Activated CD4-positive, alpha-beta T cell treated with anti-CD3 and anti-CD28 coated beads, Interleukin-2, amount 50 U/mL, for 4 hours (primary cell): ENCODE results near the gene THRAP3.

Source experiments
- DNase-seq, 2 experiments: peaks; one replicate each; pipeline ENCODE4 v3.0.0-alpha.2; 2020

Gene THRAP3

DNA sequence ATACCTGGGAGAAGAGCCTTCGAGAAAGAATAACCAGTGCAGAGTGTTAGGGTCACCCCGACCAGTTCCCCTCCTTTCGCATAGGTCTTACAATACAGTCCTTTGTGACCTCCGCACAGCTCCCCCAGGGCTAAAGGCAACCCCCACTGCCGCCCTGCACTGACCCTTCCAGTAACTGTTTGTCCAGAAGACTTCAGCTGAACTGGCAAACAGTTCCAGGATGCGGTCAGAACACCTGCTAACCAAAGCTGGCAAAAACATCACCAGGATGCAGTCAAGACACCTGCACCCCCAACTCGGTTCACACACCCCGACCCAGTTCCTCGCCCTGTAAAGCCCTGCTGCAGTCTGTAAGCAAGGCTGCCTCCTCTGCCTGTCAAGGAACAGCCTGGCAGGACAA is 105.6 kb downstream of the THRAP3 start:
- no peak for DNase-seq

DNA sequence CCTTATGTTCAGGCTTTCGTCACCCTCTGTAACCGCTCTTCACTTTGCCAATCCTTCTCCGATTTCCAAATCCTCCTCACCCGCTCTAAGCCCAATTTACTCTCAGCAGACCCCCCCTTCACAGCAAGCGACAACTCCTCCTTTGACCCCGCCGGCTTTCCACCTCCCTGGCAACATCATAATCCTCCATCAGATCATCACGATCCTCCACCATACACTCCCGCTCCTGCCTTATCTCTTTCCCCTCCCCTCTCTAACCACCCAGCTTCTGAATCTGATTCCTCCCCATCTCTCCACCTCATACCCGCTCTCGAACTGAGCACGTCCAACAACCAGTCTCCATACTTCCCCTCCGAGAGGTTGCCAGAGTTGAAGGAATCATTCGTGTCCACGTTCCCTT is 106.7 kb downstream of the THRAP3 start:
- no peak for DNase-seq

DNA sequence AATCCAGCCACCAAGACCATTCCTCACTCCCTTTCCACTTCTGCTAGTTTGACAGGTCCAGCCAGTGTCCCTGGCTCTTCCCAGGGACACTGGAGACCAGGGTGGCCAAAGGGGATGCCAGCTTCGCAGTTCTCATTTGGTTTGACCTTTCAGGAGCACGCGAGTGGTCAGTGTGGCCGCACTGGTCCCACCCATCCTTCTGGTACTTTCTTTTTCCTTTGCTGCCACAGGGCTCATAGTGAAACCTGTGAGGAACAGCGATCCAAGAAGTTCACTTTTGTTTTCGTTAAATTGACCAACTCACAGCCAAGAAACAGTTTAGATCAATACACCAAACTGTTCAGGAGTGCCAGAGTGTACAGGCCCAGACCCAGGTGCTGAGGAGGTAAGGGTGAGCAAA is 113.6 kb downstream of the THRAP3 start:
- DNase-seq, result no peak

DNA sequence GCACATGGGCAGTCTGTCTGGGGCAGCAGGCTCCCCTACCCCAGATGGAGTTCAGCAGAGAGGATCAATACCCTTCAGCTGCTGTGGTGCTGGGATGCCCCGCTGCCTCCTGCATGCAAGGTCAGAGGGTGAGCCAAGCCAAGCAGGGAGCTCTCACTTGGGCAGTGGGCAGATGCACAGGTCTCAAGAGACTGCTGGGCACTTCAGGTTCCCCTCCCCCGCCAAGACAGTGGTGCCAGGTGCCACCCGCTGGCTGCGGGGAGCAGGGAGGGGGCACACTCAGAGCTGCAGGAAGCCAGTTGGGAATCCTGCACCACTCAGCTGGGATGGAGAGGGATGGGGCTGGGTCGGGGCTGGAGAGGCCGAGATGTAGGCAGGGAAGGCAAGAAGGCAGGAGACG is 115.0 kb downstream of the THRAP3 start:
- no peak for DNase-seq

DNA sequence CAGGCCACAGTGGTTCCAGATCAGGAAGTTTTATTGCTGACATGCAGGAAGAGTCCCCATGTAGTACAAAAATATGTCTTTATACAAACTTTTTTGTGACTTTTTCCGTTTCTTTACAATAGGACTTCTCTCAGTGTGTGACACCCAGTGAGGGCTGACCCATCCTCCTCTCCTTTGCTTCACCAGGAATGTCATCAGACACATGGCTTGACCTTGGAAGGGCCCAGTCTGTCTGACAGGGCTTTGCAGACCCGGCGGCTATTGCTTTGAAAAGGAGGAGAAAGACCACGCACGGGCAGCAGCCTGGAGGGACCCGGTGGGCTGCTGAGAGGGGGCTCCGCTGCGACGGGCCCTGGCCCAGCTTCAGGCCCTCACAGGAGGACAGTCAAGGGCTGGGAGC is 115.4 kb downstream of the THRAP3 start:
- DNase-seq, result no peak

DNA sequence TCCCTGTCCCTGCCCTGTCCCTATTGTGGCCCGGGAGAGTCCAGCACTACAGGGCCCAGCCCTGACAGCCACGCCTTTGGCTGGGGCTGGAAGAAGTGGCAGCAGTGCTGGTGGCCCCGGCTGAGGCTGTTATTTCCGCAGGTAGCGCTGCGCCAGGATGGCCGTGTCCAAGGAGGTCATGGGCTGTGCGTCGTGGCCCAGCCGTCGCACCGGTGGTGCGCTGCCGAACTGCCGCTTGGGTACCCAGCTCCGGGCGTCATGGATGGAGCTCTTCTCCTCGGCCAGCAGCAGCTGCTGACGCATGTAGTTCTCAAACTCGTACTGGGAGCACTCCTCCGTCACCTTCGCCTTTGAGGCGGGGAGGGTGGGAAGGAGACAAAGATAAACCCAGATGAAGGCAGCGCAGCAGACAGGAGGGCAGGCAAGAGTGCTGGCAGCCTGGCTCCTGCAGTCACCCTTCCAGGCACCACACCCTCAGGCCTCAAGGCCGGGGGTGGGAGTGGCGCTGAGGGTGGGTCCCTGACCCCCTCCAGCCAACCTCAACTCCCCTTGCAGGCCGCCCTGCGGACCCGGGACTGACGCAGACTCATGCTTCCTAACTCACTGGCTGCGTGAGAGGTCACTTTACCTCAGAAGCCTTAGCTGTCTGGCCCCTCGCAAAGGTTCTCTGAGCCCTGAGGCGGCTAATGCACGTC is 117.5 kb downstream of the THRAP3 start:
- DNase-seq, result no peak

DNA sequence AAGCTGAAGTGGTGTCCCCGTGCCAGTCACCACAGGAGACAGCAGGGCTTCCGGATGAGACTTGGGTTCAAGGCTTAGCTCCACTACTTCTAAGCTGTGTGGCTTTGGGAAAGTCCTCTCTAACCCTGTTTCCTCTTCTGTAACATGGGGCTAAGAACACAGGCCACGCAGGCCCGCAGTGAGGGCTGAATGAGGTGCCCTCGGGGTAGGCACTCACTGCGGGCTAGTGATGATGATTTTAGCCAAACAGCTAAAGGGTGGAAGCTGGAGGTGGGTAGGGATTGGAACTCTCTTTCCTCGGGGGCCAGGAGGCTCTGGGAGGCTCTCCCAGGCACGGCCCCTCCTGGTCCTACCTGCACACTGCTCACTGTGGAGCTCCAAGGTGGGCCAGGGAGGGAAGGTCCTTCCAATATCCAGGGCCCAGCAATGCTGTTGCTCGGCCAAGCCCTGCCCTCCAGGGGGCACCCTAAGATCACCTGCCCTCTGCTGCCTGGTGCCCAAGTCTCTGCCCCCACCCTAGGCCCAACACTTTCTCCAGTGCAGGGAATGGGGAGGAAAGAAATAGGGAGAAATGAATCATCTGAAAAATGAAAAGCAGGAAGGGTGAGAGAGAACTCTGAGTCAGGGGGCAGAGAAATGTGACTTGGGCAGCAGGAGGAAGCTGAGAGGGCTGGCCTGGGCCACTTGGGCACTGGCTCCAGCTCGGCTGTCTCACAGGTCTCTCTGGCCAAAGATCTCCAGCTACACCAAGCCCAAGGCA is 118.4 kb downstream of the THRAP3 start:
- peak; percentile 54 to 57 for DNase-seq

DNA sequence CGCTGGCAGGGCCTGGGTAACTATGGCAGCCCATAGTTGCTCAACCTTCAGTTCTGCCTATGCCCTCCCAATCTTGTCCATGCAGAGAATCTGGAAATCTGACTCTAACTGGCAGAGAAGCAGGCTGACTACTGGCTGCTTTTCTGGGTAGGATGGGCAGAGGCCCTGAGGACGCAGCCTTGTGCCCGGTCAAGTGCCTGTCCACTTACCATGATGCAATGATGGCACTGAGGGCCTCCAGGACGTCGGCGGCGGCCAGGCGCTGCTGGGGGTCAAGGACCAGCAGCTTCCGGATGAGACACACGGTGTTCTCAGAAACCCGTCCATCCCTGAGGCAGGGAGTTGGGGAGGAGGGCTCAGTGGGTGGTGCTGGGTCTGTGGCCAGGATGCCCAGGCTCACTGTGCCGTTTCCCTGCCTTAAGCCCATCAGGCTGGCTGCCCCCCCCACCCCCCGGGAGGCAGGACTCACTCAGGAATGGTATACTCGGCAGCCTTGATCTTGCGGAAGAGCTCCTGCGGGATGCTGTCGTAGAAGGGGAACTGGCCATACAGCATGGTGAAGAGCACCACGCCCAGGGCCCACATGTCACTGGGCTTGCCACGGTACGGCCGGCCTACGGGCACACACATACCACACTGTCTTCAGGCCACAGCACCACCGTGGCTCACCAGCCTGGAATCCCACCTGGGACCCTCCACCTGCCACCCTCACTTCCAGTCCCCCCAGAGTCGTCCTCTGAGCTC is 119.6 kb downstream of the THRAP3 start:
- DNase-seq, result no peak

DNA sequence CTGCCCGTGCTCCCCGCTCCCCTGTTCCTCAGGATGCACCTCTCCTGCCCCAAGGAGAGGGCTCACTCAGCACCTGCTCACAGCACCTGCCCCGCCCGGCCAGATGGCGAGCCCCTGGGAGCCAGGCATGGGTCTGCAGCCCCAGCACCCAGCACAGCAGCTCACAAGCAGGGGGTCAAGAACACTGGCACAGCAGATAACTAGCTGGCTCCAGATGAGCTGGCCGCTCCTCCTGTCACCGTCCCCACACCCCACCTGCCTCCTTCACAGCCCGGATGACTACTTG is 120.1 kb downstream of the THRAP3 start:
- DNase-seq, result no peak

DNA sequence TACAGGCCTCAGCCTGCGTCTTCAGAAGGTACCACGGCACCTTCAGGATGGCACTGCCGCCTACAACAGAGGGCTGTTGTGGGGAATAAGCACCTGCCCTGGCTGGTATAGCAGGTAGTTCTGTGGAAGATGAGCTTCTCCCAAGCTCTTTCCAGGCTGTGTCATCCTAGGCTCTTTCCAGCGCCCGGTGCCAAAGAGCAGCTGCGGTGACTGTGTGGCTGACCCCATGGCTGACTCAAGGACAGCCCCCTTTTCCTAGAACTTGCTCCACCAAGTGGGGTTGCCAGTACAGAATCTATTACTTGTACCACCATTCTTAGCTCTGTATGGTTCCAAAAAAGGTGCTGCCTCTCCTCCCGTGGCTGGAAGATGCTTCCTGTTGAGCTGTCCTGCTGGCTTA is 121.1 kb downstream of the THRAP3 start:
- no peak for DNase-seq

DNA sequence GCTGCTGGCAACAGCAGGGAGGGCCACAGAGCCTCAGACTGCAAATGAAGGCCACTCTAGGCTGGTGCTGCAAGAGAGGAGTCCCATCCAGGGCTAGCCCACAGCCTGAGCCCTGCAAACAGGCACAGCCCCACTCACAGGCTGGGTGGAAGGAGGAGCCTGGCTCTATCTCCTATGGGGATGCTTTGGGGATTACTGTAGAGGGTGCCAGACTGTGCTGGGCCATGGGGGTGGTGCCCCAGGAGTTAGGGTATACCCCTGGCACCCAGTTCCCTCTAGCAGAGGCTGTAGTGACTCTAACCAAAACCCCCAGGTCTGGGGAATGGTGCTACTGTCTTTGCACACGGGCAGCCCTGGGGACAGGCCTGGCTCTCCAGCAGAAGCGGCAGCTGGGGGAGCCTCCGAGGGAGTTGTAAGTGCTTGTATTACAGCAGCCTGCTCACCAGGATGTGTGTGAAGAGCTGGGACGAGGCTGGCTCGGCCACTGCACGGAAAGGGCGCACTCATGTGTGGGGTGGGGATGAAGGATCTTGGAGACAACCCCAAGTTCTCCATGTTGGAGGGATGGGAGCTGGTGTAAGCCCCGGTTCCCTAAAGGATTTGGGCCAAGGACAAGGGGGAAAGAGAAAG is 122.6 kb downstream of the THRAP3 start:
- DNase-seq, result no peak

DNA sequence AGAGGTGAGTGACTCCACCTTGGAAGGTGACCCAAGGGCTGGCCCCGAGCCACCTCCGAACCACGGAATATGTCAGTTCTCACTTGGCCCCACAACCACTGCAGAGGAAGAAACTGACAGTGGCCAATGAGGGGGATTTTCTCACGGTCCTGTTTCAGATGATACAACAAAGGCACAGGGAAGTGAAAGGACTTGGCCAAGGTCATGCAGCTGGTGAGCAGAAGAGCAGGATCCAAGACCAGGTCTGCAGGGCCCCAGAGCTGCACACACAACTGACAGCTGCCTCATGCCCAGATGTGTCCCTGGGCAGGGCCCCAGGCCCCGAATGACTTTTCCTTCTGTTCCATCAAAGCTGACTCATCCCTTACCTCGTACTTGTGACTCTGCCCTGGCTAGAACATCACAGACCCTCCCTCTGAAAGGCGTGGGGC is 125.0 kb downstream of the THRAP3 start:
- no peak for DNase-seq

DNA sequence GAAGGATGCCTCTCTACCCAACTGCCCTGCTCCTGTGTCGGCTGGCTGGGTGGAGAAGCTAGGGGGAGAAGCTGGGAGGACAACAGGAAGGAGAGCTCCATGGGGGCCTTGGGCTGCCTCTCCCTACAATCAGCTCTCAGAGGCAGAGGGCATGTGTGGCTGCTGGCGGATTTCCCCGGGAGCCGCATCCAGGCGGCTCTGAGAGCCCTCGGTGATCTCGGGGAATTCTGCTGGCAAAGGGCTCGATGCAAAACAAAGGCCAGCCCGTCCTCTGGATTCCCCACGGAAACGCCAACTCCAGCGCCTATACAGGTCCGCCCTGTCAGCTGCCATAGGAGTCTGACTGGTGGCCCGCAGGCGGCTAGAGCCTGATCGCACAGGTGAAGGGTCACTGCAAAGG is 125.6 kb downstream of the THRAP3 start:
- no peak for DNase-seq

DNA sequence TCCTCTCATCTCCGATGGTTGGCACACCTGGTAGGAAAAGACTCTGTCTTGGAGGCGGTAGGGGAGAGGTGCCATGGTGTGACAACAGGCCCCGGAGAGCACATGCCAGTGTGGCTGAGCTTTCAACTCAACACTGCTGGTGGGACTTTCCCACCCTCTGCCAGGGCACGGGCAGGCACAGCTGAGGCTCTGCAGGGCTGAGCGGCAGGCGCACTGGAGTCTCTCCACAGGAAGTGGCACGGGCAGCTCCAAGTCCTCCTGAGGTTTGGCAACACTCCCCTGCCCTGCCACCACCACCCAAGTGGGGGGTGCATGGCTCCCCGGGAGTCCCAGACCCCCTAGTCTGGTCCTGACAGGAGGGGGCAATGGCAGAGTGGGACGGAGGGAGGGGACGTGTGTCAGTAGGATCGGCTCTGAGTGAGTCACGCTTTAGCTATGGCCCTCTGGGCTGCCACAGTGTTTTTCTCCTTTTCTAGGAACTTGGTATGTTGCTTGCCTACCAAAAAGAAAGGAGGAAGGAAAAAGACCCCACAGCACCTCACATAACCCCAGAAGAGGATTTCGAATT is 126.5 kb downstream of the THRAP3 start:
- peak; percentile 44 to 46 for DNase-seq

DNA sequence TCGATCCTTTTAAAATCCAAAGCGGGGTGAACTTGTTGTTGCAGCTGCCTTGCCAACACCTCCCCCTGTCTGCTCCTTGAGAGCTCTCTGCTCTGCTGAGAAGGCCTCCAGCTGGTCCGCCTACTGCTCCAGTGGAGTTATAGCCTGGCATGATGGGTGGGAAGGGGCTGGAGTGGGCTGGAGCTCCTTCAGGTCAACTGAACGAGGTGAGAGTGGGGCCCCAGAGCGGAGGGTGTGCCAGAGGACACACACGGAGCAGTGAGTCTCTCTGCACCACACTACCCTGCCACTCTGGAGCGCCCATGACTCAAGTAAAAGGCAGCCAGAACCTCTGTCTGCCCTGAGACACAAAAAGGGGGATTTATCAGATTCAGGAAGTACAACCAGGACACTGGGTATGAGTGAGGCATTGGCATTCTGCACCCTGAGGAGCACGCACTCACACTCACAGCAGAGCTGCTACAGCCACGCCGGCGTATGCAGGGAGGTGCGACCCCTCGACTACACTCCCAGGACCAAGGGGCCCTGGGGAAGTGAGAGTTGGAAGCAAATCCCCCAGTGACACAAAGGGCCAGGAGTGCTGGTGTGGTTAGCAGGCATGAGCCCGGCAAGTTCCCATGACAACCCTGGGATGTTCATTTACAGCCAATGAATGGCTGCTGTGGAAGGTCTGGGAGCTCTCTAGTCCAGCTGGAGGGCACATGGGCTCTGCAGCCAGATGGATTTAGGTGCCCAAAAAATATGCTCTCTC is 127.2 kb downstream of the THRAP3 start:
- no peak for DNase-seq

DNA sequence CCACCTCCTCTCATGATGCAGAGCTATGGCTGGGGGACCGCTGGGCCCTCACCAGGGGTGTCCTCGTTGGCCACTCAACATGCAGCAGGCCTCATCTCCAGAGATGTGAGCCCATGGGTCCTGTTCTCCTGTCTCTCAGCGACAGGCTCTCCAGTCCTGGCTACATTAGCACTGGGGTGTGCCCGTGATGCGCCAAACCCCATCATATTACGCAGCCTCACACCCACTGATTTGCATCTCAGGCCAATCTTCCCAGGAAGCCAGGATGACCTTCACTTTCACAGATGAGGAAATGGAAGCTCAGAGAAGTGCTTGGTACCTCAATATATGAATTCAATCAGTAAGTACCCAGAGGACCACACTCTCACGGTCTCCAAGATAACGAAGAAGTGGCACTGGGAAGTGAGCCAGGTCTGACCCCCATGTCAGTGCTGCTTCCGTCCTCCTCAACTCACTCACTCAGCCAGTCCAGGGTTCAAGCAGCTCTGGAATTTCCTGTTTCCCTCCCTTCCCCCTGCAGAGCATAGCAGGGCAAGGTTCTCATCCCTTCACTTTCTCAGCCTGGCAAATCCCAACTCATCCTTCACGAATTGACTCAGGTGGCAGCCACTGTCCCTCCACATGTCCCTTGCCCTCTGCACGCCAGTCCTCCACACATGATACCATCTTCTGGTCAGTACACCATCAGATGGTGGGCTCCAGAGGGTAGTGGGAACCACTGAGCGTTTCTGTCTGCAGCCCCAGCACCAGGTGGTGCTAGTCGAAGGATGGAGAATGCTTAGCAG is 128.1 kb downstream of the THRAP3 start:
- DNase-seq, result no peak

DNA sequence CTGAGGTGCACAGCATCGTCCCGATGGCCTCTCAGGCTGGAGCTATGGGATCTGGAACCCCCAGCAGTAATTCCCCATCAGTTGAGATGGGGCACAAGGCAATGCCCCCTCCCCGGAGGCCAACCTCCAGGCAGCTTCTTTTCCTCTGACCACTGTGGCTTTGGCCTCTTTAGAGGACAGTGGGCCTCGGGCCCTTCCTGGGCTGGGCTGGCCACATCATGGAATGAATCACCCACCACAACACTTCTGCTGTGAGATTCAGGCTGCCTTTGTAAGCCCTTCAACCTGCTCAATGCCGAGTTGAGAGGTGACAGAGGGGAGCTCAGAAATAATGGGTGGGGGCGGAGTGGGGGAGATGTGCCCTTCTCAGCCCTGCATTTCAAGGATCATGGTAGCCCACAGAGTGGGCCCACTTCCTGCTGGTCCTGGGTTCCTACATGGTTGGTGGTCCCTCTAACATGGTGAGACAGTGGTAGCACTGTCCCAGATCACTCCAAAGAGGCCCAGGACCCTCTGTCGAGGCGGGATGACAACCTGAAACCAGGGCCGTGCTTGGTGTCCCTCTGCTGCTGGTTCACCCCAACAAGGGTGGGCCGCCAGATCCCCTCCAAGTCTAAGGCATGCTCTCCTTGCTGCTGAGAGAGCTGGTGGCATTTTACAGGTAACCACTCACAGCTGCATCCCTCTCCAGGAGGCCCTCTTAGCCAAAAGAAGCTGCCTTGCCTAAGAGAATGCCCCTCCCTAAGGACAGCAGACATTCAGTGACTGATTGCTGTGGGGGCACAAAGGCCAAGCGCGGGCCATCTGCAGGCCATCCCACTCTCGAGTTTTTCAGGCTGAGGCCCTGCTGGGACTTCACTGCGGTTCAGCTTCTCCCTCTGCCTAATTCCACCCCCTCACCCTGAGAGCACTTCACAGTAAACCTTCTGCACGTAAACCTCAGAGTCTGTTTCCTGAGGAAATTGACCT is 129.0 kb downstream of the THRAP3 start:
- DNase-seq, result no peak

DNA sequence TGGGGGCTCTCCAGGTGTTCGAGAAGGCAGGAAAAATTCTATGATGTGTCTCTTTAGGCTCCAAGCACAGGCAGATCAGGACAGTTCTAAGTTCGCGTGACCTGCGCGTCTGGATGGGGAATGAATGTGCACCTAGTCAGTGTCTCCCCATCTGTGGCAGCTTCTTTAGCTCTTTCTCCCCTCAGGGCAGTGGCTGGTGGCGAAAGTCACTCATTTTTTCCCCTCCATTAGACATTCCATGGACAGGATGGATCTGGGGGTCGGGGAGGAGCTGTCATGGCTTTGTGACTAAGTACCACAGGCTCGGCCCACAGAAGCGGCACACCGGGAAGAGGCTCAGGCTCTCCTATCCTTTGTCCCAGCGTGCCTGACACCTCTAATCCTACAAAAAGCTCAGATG is 130.2 kb downstream of the THRAP3 start:
- DNase-seq, result no peak
